Astrocyte (in vitro differentiated cells and primary cell): Measurements from ENCODE around the gene LRTM2. TPM values are rescaled to one million over a fixed set of nuclear protein-coding genes. Genes with fewer than 3 reads are reported as not detected.

ENCODE experiments used
- DNase-seq: peaks from one replicate; pipeline ENCODE4 v3.0.0-alpha.2; 2010; ENCODE audit warnings: low read depth
- FAIRE-seq: peaks from 2 replicates; lab custom pipeline; 2011; peaks lifted over from hg19 to GRCh38; lab: Jason Lieb, UNC
- H2AFZ ChIP-seq: 2 replicates; pipeline ENCODE4 v1.6.0; 2012; ENCODE audit warnings: low read depth, low read length, inconsistent platforms
- H3K27ac ChIP-seq: 2 replicates; pipeline ENCODE4 v1.5.1; 2011; ENCODE audit warnings: low read depth, low read length, inconsistent platforms
- H3K27me3 ChIP-seq: 2 replicates; pipeline ENCODE4 v1.6.0; 2011; ENCODE audit warnings: low read length, inconsistent platforms; ENCODE audit not compliant: insufficient read depth
- H3K36me3 ChIP-seq: 2 replicates; pipeline ENCODE4 v1.5.1; 2011; ENCODE audit warnings: low read length, inconsistent platforms; ENCODE audit not compliant: insufficient read depth
- H3K4me1 ChIP-seq: 2 replicates; pipeline ENCODE4 v1.5.1; 2011; ENCODE audit warnings: low read length, inconsistent platforms; ENCODE audit not compliant: insufficient read depth
- H3K4me2 ChIP-seq: 2 replicates; pipeline ENCODE4 v1.6.0; 2012; ENCODE audit warnings: low read length, inconsistent platforms
- H3K4me3 ChIP-seq: 2 replicates; pipeline ENCODE4 v1.5.1; 2011; ENCODE audit warnings: low read depth, mild to moderate bottlenecking, low read length, inconsistent platforms; ENCODE audit not compliant: insufficient read depth
- H3K79me2 ChIP-seq: 2 replicates; pipeline ENCODE4 v1.6.0; 2012; ENCODE audit warnings: mild to moderate bottlenecking, low read length, inconsistent platforms; ENCODE audit not compliant: insufficient read depth
- H3K9ac ChIP-seq: 2 replicates; pipeline ENCODE4 v1.6.0; 2012; ENCODE audit warnings: mild to moderate bottlenecking, low read length, inconsistent platforms
- H3K9me3 ChIP-seq: 2 replicates; pipeline ENCODE4 v1.5.1; 2012; ENCODE audit warnings: low read depth, mild to moderate bottlenecking, low read length, inconsistent platforms; ENCODE audit not compliant: insufficient read depth
- H4K20me1 ChIP-seq: 2 replicates; pipeline ENCODE4 v1.6.0; 2012; ENCODE audit warnings: low read length, inconsistent platforms; ENCODE audit not compliant: insufficient read depth
- H3K27ac Mint-ChIP-seq: one replicate; pipeline ENCODE4 v1.8.0; 2021; ENCODE audit warnings: mild to moderate bottlenecking, mixed read lengths; ENCODE audit not compliant: unreplicated experiment
- H3K27me3 Mint-ChIP-seq: one replicate; pipeline ENCODE4 v1.8.0; 2021; ENCODE audit warnings: low read depth, mixed read lengths; ENCODE audit not compliant: unreplicated experiment
- H3K36me3 Mint-ChIP-seq: one replicate; pipeline ENCODE4 v1.8.0; 2021; ENCODE audit warnings: low read depth, mixed read lengths; ENCODE audit not compliant: unreplicated experiment
- H3K4me1 Mint-ChIP-seq: one replicate; pipeline ENCODE4 v1.8.0; 2021; ENCODE audit warnings: low read depth, mixed read lengths; ENCODE audit not compliant: unreplicated experiment
- H3K4me3 Mint-ChIP-seq: one replicate; pipeline ENCODE4 v1.8.0; 2021; ENCODE audit warnings: mild to moderate bottlenecking, moderate library complexity, mixed read lengths; ENCODE audit not compliant: unreplicated experiment
- H3K9me3 Mint-ChIP-seq: one replicate; pipeline ENCODE4 v1.8.0; 2021; ENCODE audit warnings: mild to moderate bottlenecking, mixed read lengths; ENCODE audit not compliant: unreplicated experiment
- EZH2 ChIP-seq: IDR thresholded peaks from 2 replicates; pipeline ENCODE4 v1.6.1; 2012; ENCODE audit warnings: mild to moderate bottlenecking, low read length, inconsistent platforms; ENCODE audit not compliant: insufficient read depth
- total RNA-seq: library from RNA; stranded (reverse); gene quantifications from 2 replicates; pipeline ENCODE4 v1.2.1, GENCODE V29; 2021
- TF ChIP-seq, protein P1 (sequence below): IDR thresholded peaks from 2 replicates; pipeline ENCODE4 v1.5.1; 2011; ENCODE audit warnings: low read depth, mild to moderate bottlenecking, inconsistent platforms, low read length, moderate library complexity; ENCODE audit not compliant: insufficient read depth

Gene LRTM2
- total RNA-seq, 1 donor from 2014 or later: not detected

GRCh38 chr12:1776170-1776921, 44.0 kb upstream of the LRTM2 start:
- H3K4me3 Mint-ChIP-seq: peak overlapping the region; percentile 64
- H3K9me3 Mint-ChIP-seq: no peaks in the 10 kb centered on the region
- H3K36me3 Mint-ChIP-seq: peaks cover 5% of the 10 kb centered on the region
- TF ChIP-seq, protein P1, sequence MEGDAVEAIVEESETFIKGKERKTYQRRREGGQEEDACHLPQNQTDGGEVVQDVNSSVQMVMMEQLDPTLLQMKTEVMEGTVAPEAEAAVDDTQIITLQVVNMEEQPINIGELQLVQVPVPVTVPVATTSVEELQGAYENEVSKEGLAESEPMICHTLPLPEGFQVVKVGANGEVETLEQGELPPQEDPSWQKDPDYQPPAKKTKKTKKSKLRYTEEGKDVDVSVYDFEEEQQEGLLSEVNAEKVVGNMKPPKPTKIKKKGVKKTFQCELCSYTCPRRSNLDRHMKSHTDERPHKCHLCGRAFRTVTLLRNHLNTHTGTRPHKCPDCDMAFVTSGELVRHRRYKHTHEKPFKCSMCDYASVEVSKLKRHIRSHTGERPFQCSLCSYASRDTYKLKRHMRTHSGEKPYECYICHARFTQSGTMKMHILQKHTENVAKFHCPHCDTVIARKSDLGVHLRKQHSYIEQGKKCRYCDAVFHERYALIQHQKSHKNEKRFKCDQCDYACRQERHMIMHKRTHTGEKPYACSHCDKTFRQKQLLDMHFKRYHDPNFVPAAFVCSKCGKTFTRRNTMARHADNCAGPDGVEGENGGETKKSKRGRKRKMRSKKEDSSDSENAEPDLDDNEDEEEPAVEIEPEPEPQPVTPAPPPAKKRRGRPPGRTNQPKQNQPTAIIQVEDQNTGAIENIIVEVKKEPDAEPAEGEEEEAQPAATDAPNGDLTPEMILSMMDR: no peak
- no peak for TF ChIP-seq EZH2
- H3K4me1 Mint-ChIP-seq: peaks cover 40% of the 10 kb centered on the region
- no peaks in the 10 kb centered on the region for H3K27me3 Mint-ChIP-seq
- Histone ChIP-seq H3K9me3 (no peaks in the 10 kb centered on the region), H4K20me1 (peaks cover 21% of the 10 kb centered on the region), H3K4me2 (peak overlapping the region; percentile 62), H2AFZ (no peak overlapping the region), H3K79me2 (peaks cover 3% of the 10 kb centered on the region), H3K27ac (no peak overlapping the region), H3K4me1 (peaks cover 32% of the 10 kb centered on the region), H3K9ac (no peak overlapping the region), H3K36me3 (peaks cover 6% of the 10 kb centered on the region), H3K27me3 (no peaks in the 10 kb centered on the region), H3K4me3 (no peak overlapping the region)
- peak; percentile 78 for DNase-seq
- H3K27ac Mint-ChIP-seq: peak overlapping the region; percentile 55
- FAIRE-seq: peak; percentile 90

- peak overlapping the region; percentile 88 for H3K27ac Mint-ChIP-seq
- FAIRE-seq: peak; percentile 98
- peak; percentile 84 for DNase-seq
Observed at GRCh38 chr12:1777798-1778197, 42.6 kb upstream of the LRTM2 start.

More at GRCh38 chr12:1777798-1778197, 42.6 kb upstream of the LRTM2 start:
- no peak overlapping the region for H3K4me3 ChIP-seq
- Mint-ChIP-seq H3K4me3 (peak overlapping the region; percentile 46), H3K9me3 (no peaks in the 10 kb centered on the region), H3K36me3 (peaks cover 5% of the 10 kb centered on the region), H3K27me3 (no peaks in the 10 kb centered on the region), H3K4me1 (peaks cover 53% of the 10 kb centered on the region)
- peaks cover 6% of the 10 kb centered on the region for H3K36me3 ChIP-seq
- peak overlapping the region; percentile 49 for H3K4me2 ChIP-seq
- H3K27me3 ChIP-seq: no peaks in the 10 kb centered on the region
- no peak overlapping the region for H2AFZ ChIP-seq
- peak overlapping the region; percentile 48 for H3K27ac ChIP-seq
- peaks cover 30% of the 10 kb centered on the region for H4K20me1 ChIP-seq
- H3K79me2 ChIP-seq: peaks cover 3% of the 10 kb centered on the region
- H3K9ac ChIP-seq: peak overlapping the region; percentile 1
- TF ChIP-seq, protein P1: no peak
- TF ChIP-seq EZH2: no peak
- peaks cover 32% of the 10 kb centered on the region for H3K4me1 ChIP-seq
- H3K9me3 ChIP-seq: no peaks in the 10 kb centered on the region
